GM08714 (cell line): ENCODE measurements around the gene CACNA1I.

Experiments used
- H3K4me3 ChIP-seq: fragments of 200-500 bp; sonication (Bioruptor generic); 2 replicates; pipeline ENCODE4 v1.5.1; 2014; ENCODE audit warnings: mild to moderate bottlenecking, low read length, inconsistent platforms
- ZNF274 ChIP-seq: IDR thresholded peaks from 2 replicates; pipeline ENCODE4 v1.6.1; 2012; ENCODE audit warnings: mild to moderate bottlenecking, low read depth, low read length

CACNA1I gene

DNA sequence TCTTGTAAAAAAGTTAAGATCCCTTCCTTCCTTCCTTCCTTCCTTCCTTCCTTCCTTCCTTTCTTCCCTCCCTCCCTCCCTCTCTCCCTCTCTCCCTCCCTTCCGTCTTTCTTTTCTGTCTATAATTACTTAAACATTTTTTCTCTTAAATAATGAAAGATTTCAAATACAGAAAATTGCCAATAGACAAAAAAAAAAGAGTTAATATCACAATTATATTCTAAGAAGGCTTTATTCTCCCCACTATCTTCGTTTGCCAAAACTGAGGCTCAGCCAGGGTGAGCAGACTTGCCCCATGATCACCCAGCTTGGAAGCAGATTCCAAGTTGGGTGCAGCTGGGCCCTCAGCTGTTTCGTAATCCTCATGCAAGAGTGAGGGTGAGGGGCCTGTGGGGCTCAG lies 327 bp upstream of the CACNA1I start:
- TF ChIP-seq ZNF274: no peak
- no peak overlapping the region for H3K4me3 ChIP-seq

DNA sequence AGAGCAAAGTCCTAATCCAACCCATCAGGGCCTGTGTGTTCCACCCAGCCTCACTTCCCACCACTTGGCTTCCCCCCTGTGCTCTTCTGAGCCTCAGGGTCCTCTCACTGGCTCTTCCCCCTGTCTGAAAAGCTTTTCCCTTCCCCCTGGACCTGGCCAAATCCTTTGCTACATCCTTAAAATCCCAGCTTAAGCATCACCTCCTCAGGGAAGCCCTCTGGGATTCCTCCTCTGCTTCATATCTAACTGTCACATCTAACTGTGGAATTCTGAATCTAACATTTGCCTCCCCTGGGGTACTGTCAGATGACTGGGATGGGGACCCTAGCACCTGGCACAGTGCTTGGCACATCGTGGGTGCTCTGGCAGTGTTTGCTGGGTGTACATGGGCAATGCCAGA lies 985 bp downstream of the CACNA1I start:
- no peak overlapping the region for H3K4me3 ChIP-seq
- no peak for TF ChIP-seq ZNF274

DNA sequence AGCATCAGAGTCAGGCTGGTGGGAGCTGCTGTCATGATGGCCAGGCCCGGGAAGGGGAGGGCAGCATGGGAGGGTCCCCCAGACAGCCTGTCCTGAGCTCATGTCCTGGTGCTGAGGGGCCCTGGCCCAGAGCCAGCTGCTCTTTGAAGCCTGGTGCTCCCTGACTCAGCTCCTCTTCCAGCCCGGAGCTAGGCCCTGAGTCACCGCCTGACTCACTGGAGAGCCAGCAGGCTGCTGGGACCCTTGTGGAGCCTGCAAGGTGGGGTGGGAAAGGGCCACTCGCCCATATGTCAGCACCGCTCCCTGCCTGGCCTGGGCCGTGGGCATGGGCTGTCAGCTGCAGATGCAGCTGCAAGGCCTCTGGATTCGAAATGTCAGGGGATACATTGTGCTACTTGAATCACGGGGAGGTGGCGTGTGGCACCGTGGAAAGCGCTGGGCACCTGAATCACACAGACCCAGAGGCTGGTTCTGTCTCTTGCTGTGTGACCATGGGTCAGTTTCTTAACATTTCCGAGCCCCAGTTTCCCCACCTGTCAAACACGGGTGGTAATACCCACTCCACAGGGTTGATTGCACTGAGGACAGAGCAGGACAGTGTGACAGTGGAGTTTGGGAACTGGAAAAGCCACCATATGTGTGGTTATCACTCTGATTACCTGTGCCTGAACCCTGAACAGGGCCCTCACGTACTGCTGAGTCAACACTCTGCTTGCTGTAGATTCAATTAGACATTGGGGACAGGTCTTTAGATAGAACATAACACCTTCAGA lies 4.4 kb downstream of the CACNA1I start:
- TF ChIP-seq ZNF274: no peak
- H3K4me3 ChIP-seq: no peak overlapping the region

DNA sequence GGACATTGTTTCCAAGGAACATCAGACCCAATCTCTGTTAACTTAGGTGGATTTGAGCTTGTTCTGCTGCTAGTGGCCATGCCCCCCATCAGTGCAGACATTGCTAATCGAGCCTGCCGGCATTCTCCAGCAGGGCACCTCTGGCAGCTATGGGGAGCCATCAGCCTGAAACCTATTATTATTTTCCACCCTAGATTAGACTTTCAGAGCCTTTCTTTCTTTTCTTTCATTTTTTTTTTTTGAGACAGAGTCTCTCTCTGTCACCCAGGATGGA lies 4.9 kb downstream of the CACNA1I start:
- H3K4me3 ChIP-seq: no peak overlapping the region

DNA sequence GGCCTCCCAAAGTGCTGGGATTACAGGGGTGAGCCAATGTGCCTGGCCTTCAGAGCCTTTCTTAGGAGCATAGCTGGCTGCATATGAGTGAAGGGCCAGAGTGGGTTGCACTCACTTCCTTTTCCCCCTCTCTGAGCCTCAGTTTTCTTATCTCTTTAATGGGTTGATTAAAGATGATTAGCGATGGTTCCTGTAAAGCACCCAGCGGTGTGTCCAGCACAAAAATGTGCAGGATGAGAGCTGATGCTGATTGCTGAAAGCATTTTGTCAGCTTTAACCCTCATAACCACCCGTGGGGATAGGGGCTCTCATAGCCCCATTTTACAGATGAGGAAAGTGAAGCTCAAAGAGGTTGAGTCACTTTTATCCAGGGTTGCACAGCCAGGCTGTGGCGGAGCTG lies 5.5 kb downstream of the CACNA1I start:
- no peak overlapping the region for H3K4me3 ChIP-seq
- TF ChIP-seq ZNF274: no peak

More for the DNA sequence above, 4.9 kb downstream of the CACNA1I start:
- no peak for TF ChIP-seq ZNF274

DNA sequence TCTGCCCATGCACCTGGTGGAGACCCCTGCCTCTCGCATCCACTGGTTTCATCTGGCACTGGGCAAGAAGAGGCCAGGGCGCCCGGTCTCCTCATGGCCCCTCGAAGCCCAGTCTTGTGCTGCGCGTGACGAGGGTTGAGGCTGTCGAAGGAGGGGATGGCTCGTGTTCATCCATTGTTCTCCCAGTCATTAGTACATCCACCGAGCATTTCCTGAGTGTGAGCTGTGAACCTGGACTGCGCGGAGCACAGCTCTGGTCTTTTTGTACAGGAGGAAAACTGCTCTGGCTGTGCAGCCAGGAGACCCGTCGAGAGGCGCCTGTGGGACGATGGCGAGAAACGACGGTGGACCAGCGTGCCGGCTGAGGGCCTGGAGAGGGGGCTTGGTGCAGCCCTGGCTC lies 6.8 kb downstream of the CACNA1I start:
- H3K4me3 ChIP-seq: no peak overlapping the region
- no peak for TF ChIP-seq ZNF274

DNA sequence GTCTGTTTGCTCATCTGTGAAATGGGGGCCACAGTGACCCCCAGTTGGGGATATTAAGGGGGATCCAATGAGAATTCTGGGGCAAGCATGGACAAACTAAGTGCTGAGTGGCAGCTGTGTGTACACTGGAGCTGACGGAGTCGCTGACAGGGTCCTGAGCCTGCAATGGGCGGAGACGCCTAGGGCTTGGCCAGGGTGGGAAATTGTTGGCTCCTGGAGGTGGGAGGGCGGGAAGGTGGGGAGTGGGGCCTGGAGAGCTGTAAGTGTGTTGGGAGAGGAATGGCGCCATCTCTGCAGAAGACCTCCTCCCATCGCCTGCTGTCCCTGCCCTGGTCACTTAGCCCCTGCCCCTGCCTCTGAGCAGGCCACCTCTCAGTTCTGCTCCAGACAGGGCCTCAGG lies 7.3 kb downstream of the CACNA1I start:
- no peak for TF ChIP-seq ZNF274

DNA sequence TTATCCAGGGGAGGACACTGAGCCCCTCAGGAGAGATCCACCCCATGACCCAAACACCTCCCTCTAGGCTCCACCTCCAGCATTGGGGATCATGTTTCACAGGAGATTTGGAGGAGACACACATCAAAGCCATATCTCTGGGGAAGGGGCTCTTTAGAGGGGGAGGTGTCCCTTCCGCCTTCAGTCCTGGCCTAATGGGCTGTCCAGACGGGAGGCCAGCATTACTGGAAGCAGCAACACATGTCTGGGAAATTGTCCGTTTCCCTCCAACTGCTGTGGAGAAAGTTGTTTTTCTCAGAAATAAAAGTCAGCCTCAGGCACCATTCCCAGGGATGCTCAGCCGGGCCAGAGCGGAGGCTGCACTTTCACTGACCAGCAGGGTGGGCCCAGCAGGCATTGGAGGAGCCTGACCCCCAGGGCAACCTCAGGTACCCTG lies 9.5 kb downstream of the CACNA1I start:
- no peak overlapping the region for H3K4me3 ChIP-seq
- TF ChIP-seq ZNF274: no peak

More for the DNA sequence above, 7.3 kb downstream of the CACNA1I start:
- H3K4me3 ChIP-seq: no peak overlapping the region

DNA sequence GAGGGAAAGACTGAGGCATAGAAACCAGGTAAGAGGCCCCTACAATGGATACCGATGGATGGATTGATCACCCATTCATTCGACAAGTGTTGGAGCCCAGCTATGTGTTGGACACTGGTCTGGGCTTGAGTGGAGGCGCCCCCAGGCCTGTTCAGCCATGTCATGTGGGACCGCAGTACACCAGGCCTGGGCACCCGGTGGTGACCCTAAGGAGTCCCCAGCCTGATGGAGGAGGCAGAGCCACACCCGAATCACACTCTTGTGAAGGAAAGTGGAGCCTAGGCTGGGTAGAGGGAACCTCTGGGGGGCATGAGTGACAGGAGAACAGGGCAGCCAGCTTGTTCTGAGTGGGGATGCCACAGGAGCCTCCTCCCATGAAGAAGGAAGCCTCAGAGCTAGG lies 10.2 kb downstream of the CACNA1I start:
- no peak overlapping the region for H3K4me3 ChIP-seq
- no peak for TF ChIP-seq ZNF274

DNA sequence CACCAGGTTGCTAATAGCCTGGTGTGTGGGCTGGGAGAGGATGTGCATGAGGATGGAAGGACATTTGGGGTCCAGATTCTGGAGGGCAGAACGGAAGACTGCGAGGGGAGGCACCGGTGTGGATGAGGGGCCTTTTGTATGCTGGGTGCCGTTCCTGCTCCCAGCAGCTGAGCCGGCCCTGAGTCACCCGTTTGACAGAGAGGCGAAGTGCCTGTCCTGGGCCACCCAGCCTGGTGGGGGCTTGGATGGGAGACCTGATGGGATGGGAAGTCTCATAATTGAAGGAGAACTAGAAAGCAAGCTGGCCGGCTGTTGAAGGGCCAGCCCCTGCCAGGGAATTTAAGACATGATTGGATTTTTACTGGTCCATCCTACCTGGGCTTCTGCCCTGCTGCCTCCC lies 10.8 kb downstream of the CACNA1I start:
- TF ChIP-seq ZNF274: no peak
- no peak overlapping the region for H3K4me3 ChIP-seq

DNA sequence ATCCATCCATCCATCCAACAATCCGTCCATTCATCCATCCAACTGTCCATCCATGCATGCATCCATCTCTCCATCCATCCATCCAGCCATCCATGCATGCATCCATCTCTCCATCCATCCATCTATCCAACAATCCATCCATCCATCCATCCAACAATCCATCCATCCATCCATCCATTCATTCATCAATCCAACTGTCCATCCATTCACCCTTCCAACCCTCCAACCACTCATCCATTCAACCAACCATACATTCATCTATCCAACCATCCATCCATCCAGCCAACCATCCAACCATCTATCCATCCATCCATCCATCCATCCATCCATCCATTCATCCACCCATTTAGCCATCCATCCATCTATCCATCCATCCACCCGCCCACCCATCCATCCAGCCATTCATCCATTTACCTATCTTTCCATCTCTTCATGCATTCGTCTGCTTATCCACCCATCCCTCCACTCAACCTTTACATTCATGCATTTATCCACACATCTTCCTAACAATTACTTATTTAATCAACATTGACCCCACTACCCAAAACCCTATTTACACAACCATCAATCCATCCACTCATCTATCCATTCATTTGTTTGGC lies 12.6 kb downstream of the CACNA1I start:
- TF ChIP-seq ZNF274: no peak
- no peak overlapping the region for H3K4me3 ChIP-seq

DNA sequence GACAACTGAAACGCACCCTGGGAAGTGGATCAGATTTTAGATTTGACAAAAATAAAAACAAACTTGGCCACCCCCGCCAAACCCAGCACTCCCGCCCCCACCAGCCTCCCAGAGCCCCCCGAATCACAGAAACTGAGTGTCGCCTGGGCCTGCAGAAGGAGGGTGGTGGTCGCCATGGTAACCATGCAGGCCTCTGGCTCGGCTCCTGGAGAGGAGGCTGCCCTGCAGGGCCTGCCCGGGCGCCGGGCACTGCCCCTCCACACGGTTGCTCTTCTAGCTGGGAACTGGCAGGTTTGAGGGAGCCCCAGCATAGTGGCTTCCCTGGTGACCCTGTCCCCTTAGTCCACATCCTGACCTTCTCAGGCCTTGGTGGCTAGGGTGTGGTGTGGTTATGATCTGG lies 19.3 kb downstream of the CACNA1I start:
- no peak for TF ChIP-seq ZNF274
- H3K4me3 ChIP-seq: no peak overlapping the region

DNA sequence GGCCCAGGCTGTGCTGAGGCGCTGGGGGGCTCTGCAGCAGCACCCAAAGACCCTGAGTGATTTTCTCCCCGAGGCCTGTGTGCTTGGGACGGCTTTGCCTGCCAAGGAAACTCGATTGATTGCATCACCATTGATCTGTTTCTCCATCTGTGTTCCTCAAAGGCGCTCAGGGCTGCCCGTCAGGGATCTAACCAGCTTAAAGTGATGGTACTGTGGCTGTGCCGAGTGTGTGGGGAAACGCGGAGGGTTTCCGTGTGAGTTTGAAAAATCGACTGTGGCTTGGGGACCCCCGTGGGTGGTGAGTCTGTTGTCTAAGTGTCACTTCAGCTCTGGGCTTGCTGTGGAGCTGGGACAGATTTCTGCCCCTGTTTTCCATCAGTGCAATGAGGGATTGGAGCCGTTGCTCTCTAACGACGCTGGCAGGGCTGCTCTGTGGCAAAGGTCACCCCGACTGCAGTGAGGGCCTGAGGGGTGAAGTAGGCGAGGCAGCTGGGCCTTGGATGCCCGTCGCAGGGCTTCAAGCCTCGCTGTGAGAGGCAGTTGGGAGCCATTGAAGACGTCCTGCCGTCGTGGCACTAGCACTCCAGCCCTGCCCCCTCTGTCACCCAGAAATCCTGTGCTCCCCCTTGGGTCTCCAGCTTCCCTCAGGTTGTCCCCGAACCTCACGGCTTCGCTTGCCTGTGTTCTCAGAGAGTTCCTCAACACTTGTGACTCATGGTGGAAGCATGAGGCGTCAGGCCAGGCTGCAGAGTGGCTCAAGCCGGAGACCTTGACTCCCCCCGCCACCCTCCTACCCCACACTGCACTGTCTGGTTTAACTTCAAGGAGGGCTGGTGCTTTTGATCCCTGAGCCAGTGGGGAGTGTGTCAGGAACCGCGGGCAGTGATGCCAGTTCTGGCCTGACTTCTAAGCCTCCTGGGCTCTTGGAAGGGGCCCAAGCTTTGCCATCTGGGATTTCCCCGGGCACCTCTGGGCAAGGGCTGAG lies 21.8 kb downstream of the CACNA1I start:
- H3K4me3 ChIP-seq: no peak overlapping the region
- TF ChIP-seq ZNF274: no peak

DNA sequence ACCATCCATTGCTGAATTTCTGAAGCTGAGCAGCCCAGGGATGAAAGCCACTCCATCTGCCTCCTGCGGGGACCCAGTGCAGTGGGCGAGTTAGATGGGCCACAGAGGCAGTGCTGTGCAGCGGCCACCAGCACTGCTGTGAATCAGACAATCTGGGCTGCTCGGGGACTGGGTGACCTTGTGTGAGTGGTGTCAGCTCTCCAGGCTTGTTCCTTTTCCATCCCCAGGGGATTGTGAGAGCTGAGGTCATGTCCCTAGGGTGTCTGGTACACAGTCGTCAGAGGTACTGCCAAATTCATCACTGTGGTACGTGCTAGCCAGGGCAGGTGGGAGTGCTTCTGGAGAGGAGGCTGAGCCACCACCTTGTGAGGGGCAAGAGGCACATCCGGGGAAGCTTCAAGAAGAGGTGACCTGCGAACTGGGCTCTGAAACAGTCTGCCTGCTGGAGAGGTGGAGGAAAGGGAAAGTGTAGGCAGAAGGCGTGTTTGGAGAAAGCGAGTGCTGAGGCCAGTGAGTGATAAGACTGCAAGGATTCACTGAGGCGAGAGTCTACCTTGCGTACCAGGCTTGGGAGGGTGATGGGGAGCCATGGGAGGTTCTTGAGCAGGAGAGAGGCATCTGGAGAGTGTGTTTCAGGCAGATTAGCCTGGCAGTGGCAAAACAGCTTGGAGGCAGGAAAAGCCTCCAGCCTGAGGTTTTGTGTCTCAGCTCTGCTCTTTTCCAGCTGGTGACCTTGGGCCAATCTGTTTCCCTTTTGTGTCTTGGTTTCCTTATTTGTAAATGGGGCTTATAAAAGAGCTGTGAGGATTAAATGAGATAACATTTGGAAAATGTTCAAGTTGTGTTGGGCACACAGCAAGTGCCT lies 22.7 kb downstream of the CACNA1I start:
- H3K4me3 ChIP-seq: no peak overlapping the region
- TF ChIP-seq ZNF274: no peak

DNA sequence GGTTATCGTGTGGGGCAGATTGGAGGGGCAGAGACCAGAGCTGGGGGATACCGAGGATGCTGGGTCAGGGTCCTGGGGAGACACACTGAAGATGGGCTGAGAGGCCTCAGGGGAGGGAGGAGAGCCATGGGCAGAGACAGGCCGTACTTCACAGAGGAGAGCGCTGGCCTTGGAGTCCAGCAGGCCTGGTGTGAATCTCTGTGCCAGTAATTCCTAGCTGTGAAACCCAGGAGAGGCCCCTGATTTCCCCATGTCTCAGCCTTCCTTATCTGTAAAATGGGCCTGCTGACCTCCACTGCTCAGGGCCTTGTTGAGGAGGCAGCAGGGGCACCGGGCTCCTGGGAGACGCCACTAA lies 23.4 kb downstream of the CACNA1I start:
- no peak for TF ChIP-seq ZNF274
- no peak overlapping the region for H3K4me3 ChIP-seq
